HEK293 (cell line): ENCODE measurements around the gene NDUFB10.

Experiments used
- CTCF ChIA-PET: fragments of 350-600 bp; formaldehyde crosslinking; extraction: SDS; loops from one replicate; lab custom pipeline; 2021; ENCODE audit warnings: antibody characterized with exemption; lab: Yijun Ruan, JAX
- POLR2A ChIA-PET: fragments of 300-600 bp; formaldehyde crosslinking; extraction: SDS; loops from one replicate; lab custom pipeline; 2020; ENCODE audit warnings: antibody characterized with exemption, inconsistent platforms; lab: Yijun Ruan, JAX
- H3K27ac ChIP-seq: fragments of 200-500 bp; sonication (Bioruptor generic); 2 replicates; pipeline ENCODE4 v1.5.1; 2014; ENCODE audit warnings: low read depth, low read length, control low read depth, inconsistent platforms; ENCODE audit errors: extremely low read depth
- H3K36me3 ChIP-seq, 2 experiments: fragments of 200-500 bp in 1 of 2; sonication (Bioruptor generic) in 1 of 2; 1 replicate in 1 of 2; 2 replicates in 1 of 2; pipeline ENCODE4 v1.5.1; 2014 to 2017; ENCODE audit warnings: inconsistent platforms in 2 of 2, low read length in 2 of 2; ENCODE audit not compliant: control insufficient read depth in 2 of 2, insufficient read depth in 1 of 2
- H3K4me1 ChIP-seq: fragments of 200-500 bp; sonication (Bioruptor generic); 2 replicates; pipeline ENCODE4 v1.5.1; 2014; ENCODE audit warnings: mild to moderate bottlenecking, low read length, inconsistent platforms; ENCODE audit not compliant: control insufficient read depth, insufficient read depth
- H3K4me3 ChIP-seq: 2 replicates; pipeline ENCODE4 v1.5.1; 2011; ENCODE audit warnings: low read depth, mild to moderate bottlenecking, control low read depth, low read length, moderate library complexity
- H3K9me3 ChIP-seq: fragments of 200-500 bp; sonication (Bioruptor generic); 2 replicates; pipeline ENCODE4 v1.5.1; 2014; ENCODE audit warnings: low read depth, low read length, inconsistent platforms; ENCODE audit not compliant: control insufficient read depth, insufficient read depth
- AEBP2 ChIP-seq: fragments of 450-650 bp; formaldehyde crosslinking; IDR thresholded peaks from 2 replicates; pipeline ENCODE4 v1.5.1; 2016; ENCODE audit warnings: missing biosample characterization, missing genetic modification characterization, borderline replicate concordance
- CTCF ChIP-seq: fragments of 450-650 bp; formaldehyde crosslinking; IDR thresholded peaks from 2 replicates; pipeline ENCODE4 v1.5.1; 2016; ENCODE audit warnings: missing biosample characterization, missing genetic modification characterization
- GFI1B ChIP-seq: fragments of 450-650 bp; formaldehyde crosslinking; IDR thresholded peaks from 2 replicates; pipeline ENCODE4 v1.5.1; 2016; ENCODE audit warnings: missing biosample characterization, missing genetic modification characterization
- IKZF3 ChIP-seq: fragments of 450-650 bp; IDR thresholded peaks from 2 replicates; pipeline ENCODE4 v1.5.0; 2018; ENCODE audit warnings: missing biosample characterization, mild to moderate bottlenecking, missing genetic modification characterization, moderate library complexity
- MZF1 ChIP-seq: fragments of 450-650 bp; formaldehyde crosslinking; IDR thresholded peaks from 2 replicates; pipeline ENCODE4 v1.5.1; 2017; ENCODE audit warnings: missing biosample characterization, missing genetic modification characterization, borderline replicate concordance
- SETDB1 ChIP-seq: IDR thresholded peaks from one replicate; pipeline ENCODE4 v1.6.1; 2017; ENCODE audit warnings: mild to moderate bottlenecking, low read length, moderate library complexity, mixed read lengths; ENCODE audit not compliant: insufficient read length
- TCF7L2 ChIP-seq: IDR thresholded peaks from 2 replicates; pipeline ENCODE4 v1.6.1; 2011; ENCODE audit warnings: low read depth, mild to moderate bottlenecking, inconsistent platforms, low read length, moderate library complexity, borderline replicate concordance
- WT1 ChIP-seq: fragments of 450-650 bp; formaldehyde crosslinking; IDR thresholded peaks from 2 replicates; pipeline ENCODE4 v1.5.1; 2016; ENCODE audit warnings: missing biosample characterization, missing genetic modification characterization
- ZBTB17 ChIP-seq: fragments of 450-650 bp; formaldehyde crosslinking; IDR thresholded peaks from 2 replicates; pipeline ENCODE4 v1.5.1; 2016; ENCODE audit warnings: missing biosample characterization, missing genetic modification characterization
- ZBTB44 ChIP-seq: fragments of 450-650 bp; IDR thresholded peaks from 2 replicates; pipeline ENCODE4 v1.5.1; 2018; ENCODE audit warnings: missing biosample characterization, mild to moderate bottlenecking, missing genetic modification characterization
- ZNF10 ChIP-seq: fragments of 450-650 bp; formaldehyde crosslinking; IDR thresholded peaks from 2 replicates; pipeline ENCODE4 v1.5.1; 2017; ENCODE audit warnings: missing biosample characterization, missing genetic modification characterization
- ZNF121 ChIP-seq: fragments of 450-650 bp; formaldehyde crosslinking; IDR thresholded peaks from 2 replicates; pipeline ENCODE4 v1.5.1; 2016; ENCODE audit warnings: missing biosample characterization, missing genetic modification characterization
- ZNF146 ChIP-seq: fragments of 450-650 bp; formaldehyde crosslinking; IDR thresholded peaks from 2 replicates; pipeline ENCODE4 v1.5.1; 2016; ENCODE audit warnings: missing biosample characterization, missing genetic modification characterization
- ZNF175 ChIP-seq: fragments of 450-650 bp; formaldehyde crosslinking; IDR thresholded peaks from 2 replicates; pipeline ENCODE4 v1.5.1; 2016; ENCODE audit warnings: missing biosample characterization, missing genetic modification characterization
- ZNF223 ChIP-seq: fragments of 450-650 bp; formaldehyde crosslinking; IDR thresholded peaks from 2 replicates; pipeline ENCODE4 v1.5.1; 2016; ENCODE audit warnings: missing biosample characterization, missing genetic modification characterization
- ZNF280C ChIP-seq: fragments of 450-650 bp; formaldehyde crosslinking; IDR thresholded peaks from 2 replicates; pipeline ENCODE4 v1.5.1; 2016; ENCODE audit warnings: missing biosample characterization, missing genetic modification characterization
- ZNF391 ChIP-seq: fragments of 450-650 bp; formaldehyde crosslinking; IDR thresholded peaks from 2 replicates; pipeline ENCODE4 v1.5.1; 2016; ENCODE audit warnings: low read depth, missing biosample characterization, missing genetic modification characterization, borderline replicate concordance
- ZNF404 ChIP-seq: fragments of 450-650 bp; formaldehyde crosslinking; IDR thresholded peaks from 2 replicates; pipeline ENCODE4 v1.5.1; 2017; ENCODE audit warnings: missing biosample characterization, missing genetic modification characterization
- ZNF48 ChIP-seq: fragments of 450-650 bp; formaldehyde crosslinking; IDR thresholded peaks from 2 replicates; pipeline ENCODE4 v1.5.1; 2016; ENCODE audit warnings: missing biosample characterization, missing genetic modification characterization
- ZNF514 ChIP-seq: fragments of 450-650 bp; formaldehyde crosslinking; IDR thresholded peaks from 2 replicates; pipeline ENCODE4 v1.5.1; 2016; ENCODE audit warnings: missing biosample characterization, missing genetic modification characterization
- ZNF670 ChIP-seq: fragments of 450-650 bp; formaldehyde crosslinking; IDR thresholded peaks from 2 replicates; pipeline ENCODE4 v1.5.1; 2016; ENCODE audit warnings: missing biosample characterization, missing genetic modification characterization, low read depth
- ZNF776 ChIP-seq: fragments of 450-650 bp; formaldehyde crosslinking; IDR thresholded peaks from 2 replicates; pipeline ENCODE4 v1.5.0; 2017; ENCODE audit warnings: missing biosample characterization, missing genetic modification characterization, borderline replicate concordance

Gene NDUFB10

GRCh38 chr16:1963806-1964505, 4.6 kb downstream of the NDUFB10 start:
- CTCF ChIA-PET, result interaction anchor here (0.7 to 1.1 kb wide), 2 partner anchors 9 to 100 kb away, joined by 3 read pairs; no protein-coding TSS in a partner anchor

GRCh38 chr16:1964506-1965395, 5.4 kb downstream of the NDUFB10 start, which contains the start of gene RPS2:
Gene RPS2 (minus strand): TSS chr16:1964826. CDS start chr16:1964625, 201 bp downstream.
- H3K27ac ChIP-seq, result peak within 1 kb of the TSS; percentile 100
- peaks cover 0 to 42% of the 10 kb centered on the region in 2 experiments; a peak in 1 of 3 replicates for H3K36me3 ChIP-seq
- ChIA-PET POLR2A (interaction anchor here (0.5 to 2.7 kb wide), 57 partner anchors 9 to 1194 kb away, joined by 3 to 76 read pairs (median 5); partner anchors contain the start of genes E4F1, ECI1, EME2 and FAHD1), CTCF (interaction anchor here (0.6 to 1.0 kb wide), 2 partner anchors 39 to 153 kb away, joined by 3 read pairs; no protein-coding TSS in a partner anchor)
- no peaks in the 10 kb centered on the region; the same call in 1 of the 2 replicates for H3K4me1 ChIP-seq
- H3K9me3 ChIP-seq, result no peaks in the 10 kb centered on the region
- peak within 1 kb of the TSS; percentile 94 for H3K4me3 ChIP-seq
- no peak for TF ChIP-seq MZF1
- no peak for TF ChIP-seq TCF7L2
- no peak for TF ChIP-seq ZNF514
- no peak for TF ChIP-seq ZNF670 (tag by site-specific recombination)
- TF ChIP-seq WT1, result no peak; the same call in 1 of the 2 replicates
- peak; percentile 42; the same call in 1 of the 2 replicates for TF ChIP-seq ZBTB44 (tag by site-specific recombination)
- no peak for TF ChIP-seq ZNF223 (tag by site-specific recombination)
- TF ChIP-seq ZNF404 (tag by site-specific recombination), result no peak; the same call in 1 of the 2 replicates
- peak; percentile 62 for TF ChIP-seq GFI1B
- TF ChIP-seq SETDB1, result no peak

More at GRCh38 chr16:1963806-1964505, 4.6 kb downstream of the NDUFB10 start:
- Histone ChIP-seq H3K9me3 (no peaks in the 10 kb centered on the region), H3K27ac (peak overlapping the region; percentile 100), H3K4me1 (no peaks in the 10 kb centered on the region; the same call in 1 of the 2 replicates), H3K36me3 (peaks cover 0 to 42% of the 10 kb centered on the region in 2 experiments; a peak in 1 of 3 replicates), H3K4me3 (peak overlapping the region; percentile 94)
- POLR2A ChIA-PET, result interaction anchor here (0.5 to 2.7 kb wide), 54 partner anchors 8 to 1056 kb away, joined by 3 to 76 read pairs (median 5); partner anchors contain the start of genes E4F1, ECI1, EME2 and FAHD1
- no peak for TF ChIP-seq ZNF175 (tag by site-specific recombination)
- 0 out of 2 replicates have a peak, but pooled peaks have one; percentile 3 for TF ChIP-seq ZNF146 (tag by site-specific recombination)
- TF ChIP-seq ZNF776 (tag by site-specific recombination), result peak; percentile 51; the same call in 1 of the 2 replicates
- 0 out of 2 replicates have a peak, but pooled peaks have one; percentile 7 for TF ChIP-seq ZNF10 (tag by site-specific recombination)
- no peak for TF ChIP-seq IKZF3 (tag by site-specific recombination)
- TF ChIP-seq ZNF48 (tag by site-specific recombination), result no peak
- 0 out of 2 replicates have a peak, but pooled peaks have one; percentile 7 for TF ChIP-seq AEBP2 (tag by site-specific recombination)
- TF ChIP-seq ZNF121, result no peak
- TF ChIP-seq ZBTB17 (tag by site-specific recombination), result no peak
- TF ChIP-seq ZNF280C (tag by site-specific recombination), result no peak
- no peak for TF ChIP-seq ZNF391 (tag by site-specific recombination)
- peak; percentile 49; the same call in 1 of the 2 replicates for TF ChIP-seq CTCF (tag by site-specific recombination)
